SJSA1 (cell line): ENCODE measurements around the gene OSBPL10. TPM values are rescaled to one million over a fixed set of nuclear protein-coding genes. Genes with fewer than 3 reads are reported as not detected.

Experiments
- DNase-seq, 2 experiments: peaks; one replicate each; pipeline ENCODE4 v3.0.0-alpha.2; 2015 to 2020; ENCODE audit warnings: low spot score in 2 of 2, low read depth in 1 of 2
- H3K27ac ChIP-seq: fragments of 250-450 bp; sonication (Bioruptor Pico); 2 replicates; pipeline ENCODE4 v1.5.1; 2020; ENCODE audit warnings: mild to moderate bottlenecking, moderate library complexity
- H3K27me3 ChIP-seq: fragments of 250-450 bp; sonication (Bioruptor Pico); replicated peaks from 2 replicates; pipeline ENCODE4 v1.5.1; 2020; ENCODE audit warnings: mild to moderate bottlenecking, moderate library complexity
- H3K36me3 ChIP-seq: fragments of 250-450 bp; sonication (Bioruptor Pico); 2 replicates; pipeline ENCODE4 v1.5.1; 2020; ENCODE audit warnings: mild to moderate bottlenecking
- H3K4me1 ChIP-seq: fragments of 250-450 bp; sonication (Bioruptor Pico); replicated peaks from 2 replicates; pipeline ENCODE4 v1.6.1; 2021; ENCODE audit warnings: mild to moderate bottlenecking
- H3K4me3 ChIP-seq: fragments of 250-450 bp; sonication (Bioruptor Pico); 2 replicates; pipeline ENCODE4 v1.5.1; 2020; ENCODE audit warnings: mild to moderate bottlenecking
- H3K9me3 ChIP-seq: fragments of 250-450 bp; sonication (Bioruptor Pico); replicated peaks from 2 replicates; pipeline ENCODE4 v1.5.1; 2020; ENCODE audit warnings: mild to moderate bottlenecking
- total RNA-seq: library from RNA; depleted of rRNA; stranded (reverse); fragments of >200 nt; shearing (Covaris generic); gene quantifications from 2 replicates; pipeline ENCODE4 v1.2.3, GENCODE V29; 2014

The OSBPL10 gene
- total RNA-seq, 1 experiment from 2014 or later = 6.9 TPM

- Histone ChIP-seq H3K36me3 (no peaks in the 10 kb centered on the region), H3K9me3 (no peaks in the 10 kb centered on the region), H3K27ac (0 out of 2 replicates have a peak overlapping the region, but pooled peaks have one; percentile 33), H3K4me3 (no peak overlapping the region), H3K27me3 (no peaks in the 10 kb centered on the region), H3K4me1 (peaks cover 13% of the 10 kb centered on the region)
- DNase-seq = peak; percentile 36 to 65
Observed at GRCh38 chr3:31729573-31729972, 251.5 kb downstream of the OSBPL10 start.

- no peak overlapping the region for H3K27ac ChIP-seq
- DNase-seq = no peak
Observed at GRCh38 chr3:31729082-31729481, 252.0 kb downstream of the OSBPL10 start.

GRCh38 chr3:31728403-31728802 is 252.7 kb downstream of the OSBPL10 start:
- H3K9me3 ChIP-seq = no peaks in the 10 kb centered on the region
- H3K27ac ChIP-seq = no peak overlapping the region
- no peak overlapping the region for H3K4me3 ChIP-seq
- H3K27me3 ChIP-seq = no peaks in the 10 kb centered on the region
- DNase-seq = no peak
- no peaks in the 10 kb centered on the region for H3K36me3 ChIP-seq
- H3K4me1 ChIP-seq = peaks cover 13% of the 10 kb centered on the region

More at GRCh38 chr3:31729082-31729481, 252.0 kb downstream of the OSBPL10 start:
- Histone ChIP-seq H3K4me3 (no peak overlapping the region), H3K27me3 (no peaks in the 10 kb centered on the region), H3K9me3 (no peaks in the 10 kb centered on the region), H3K36me3 (no peaks in the 10 kb centered on the region), H3K4me1 (peaks cover 13% of the 10 kb centered on the region)

GRCh38 chr3:31725976-31726375 is 255.1 kb downstream of the OSBPL10 start:
- no peak for DNase-seq
- Histone ChIP-seq H3K27me3 (no peaks in the 10 kb centered on the region), H3K9me3 (no peaks in the 10 kb centered on the region), H3K27ac (no peak overlapping the region), H3K4me1 (peaks cover 13% of the 10 kb centered on the region), H3K36me3 (no peaks in the 10 kb centered on the region), H3K4me3 (no peak overlapping the region)

GRCh38 chr3:31725568-31725967 is 255.5 kb downstream of the OSBPL10 start:
- DNase-seq = no peak
- no peak overlapping the region for H3K27ac ChIP-seq
- H3K4me1 ChIP-seq = peaks cover 13% of the 10 kb centered on the region
- H3K36me3 ChIP-seq = no peaks in the 10 kb centered on the region
- H3K9me3 ChIP-seq = no peaks in the 10 kb centered on the region
- no peaks in the 10 kb centered on the region for H3K27me3 ChIP-seq
- H3K4me3 ChIP-seq = no peak overlapping the region

- H3K36me3 ChIP-seq = no peaks in the 10 kb centered on the region
- peaks cover 8% of the 10 kb centered on the region for H3K4me1 ChIP-seq
- H3K9me3 ChIP-seq = no peaks in the 10 kb centered on the region
- no peaks in the 10 kb centered on the region for H3K27me3 ChIP-seq
- no peak overlapping the region for H3K27ac ChIP-seq
- DNase-seq = no peak
- no peak overlapping the region for H3K4me3 ChIP-seq
Observed at GRCh38 chr3:31724651-31725050, 256.4 kb downstream of the OSBPL10 start.

GRCh38 chr3:31724116-31724515 is 256.9 kb downstream of the OSBPL10 start:
- no peak for DNase-seq
- Histone ChIP-seq H3K4me1 (peaks cover 2% of the 10 kb centered on the region), H3K27ac (no peak overlapping the region)

GRCh38 chr3:31723701-31724100 is 257.4 kb downstream of the OSBPL10 start:
- H3K36me3 ChIP-seq = no peaks in the 10 kb centered on the region
- H3K27ac ChIP-seq = no peak overlapping the region
- DNase-seq = no peak
- H3K4me3 ChIP-seq = no peak overlapping the region
- H3K4me1 ChIP-seq = no peaks in the 10 kb centered on the region
- no peaks in the 10 kb centered on the region for H3K9me3 ChIP-seq
- H3K27me3 ChIP-seq = no peaks in the 10 kb centered on the region

More at GRCh38 chr3:31724116-31724515, 256.9 kb downstream of the OSBPL10 start:
- Histone ChIP-seq H3K4me3 (no peak overlapping the region), H3K36me3 (no peaks in the 10 kb centered on the region), H3K9me3 (no peaks in the 10 kb centered on the region), H3K27me3 (no peaks in the 10 kb centered on the region)

- no peaks in the 10 kb centered on the region for H3K27me3 ChIP-seq
- H3K4me3 ChIP-seq = no peak overlapping the region
- no peak overlapping the region for H3K27ac ChIP-seq
- no peaks in the 10 kb centered on the region for H3K36me3 ChIP-seq
- H3K4me1 ChIP-seq = no peaks in the 10 kb centered on the region
- no peaks in the 10 kb centered on the region for H3K9me3 ChIP-seq
- DNase-seq = no peak
Observed at GRCh38 chr3:31721676-31722075, 259.4 kb downstream of the OSBPL10 start.

- H3K9me3 ChIP-seq = no peaks in the 10 kb centered on the region
- H3K27ac ChIP-seq = no peak overlapping the region
Observed at GRCh38 chr3:31714495-31715280, 266.4 kb downstream of the OSBPL10 start.

GRCh38 chr3:31713816-31714215 is 267.2 kb downstream of the OSBPL10 start:
- Histone ChIP-seq H3K36me3 (no peaks in the 10 kb centered on the region), H3K9me3 (no peaks in the 10 kb centered on the region), H3K27me3 (no peaks in the 10 kb centered on the region), H3K27ac (no peak overlapping the region), H3K4me3 (no peak overlapping the region), H3K4me1 (no peaks in the 10 kb centered on the region)
- no peak for DNase-seq

More at GRCh38 chr3:31714495-31715280, 266.4 kb downstream of the OSBPL10 start:
- no peak for DNase-seq
- Histone ChIP-seq H3K4me3 (no peak overlapping the region), H3K36me3 (no peaks in the 10 kb centered on the region), H3K27me3 (no peaks in the 10 kb centered on the region), H3K4me1 (no peaks in the 10 kb centered on the region)

- Histone ChIP-seq H3K27ac (no peak overlapping the region), H3K27me3 (no peaks in the 10 kb centered on the region), H3K4me1 (no peaks in the 10 kb centered on the region), H3K36me3 (no peaks in the 10 kb centered on the region), H3K4me3 (no peak overlapping the region), H3K9me3 (no peaks in the 10 kb centered on the region)
- no peak for DNase-seq
Observed at GRCh38 chr3:31710123-31710803, 270.8 kb downstream of the OSBPL10 start.

GRCh38 chr3:31709526-31709925 is 271.5 kb downstream of the OSBPL10 start:
- Histone ChIP-seq H3K4me3 (no peak overlapping the region), H3K36me3 (no peaks in the 10 kb centered on the region), H3K27ac (no peak overlapping the region), H3K4me1 (0 out of 2 replicates have a peak, but pooled peaks cover 6% of the 10 kb centered on the region), H3K9me3 (no peaks in the 10 kb centered on the region), H3K27me3 (no peaks in the 10 kb centered on the region)
- DNase-seq = no peak

- no peak overlapping the region for H3K27ac ChIP-seq
- no peak for DNase-seq
- no peaks in the 10 kb centered on the region for H3K36me3 ChIP-seq
- 0 out of 2 replicates have a peak, but pooled peaks cover 6% of the 10 kb centered on the region for H3K4me1 ChIP-seq
- H3K27me3 ChIP-seq = no peaks in the 10 kb centered on the region
- no peaks in the 10 kb centered on the region for H3K9me3 ChIP-seq
- H3K4me3 ChIP-seq = no peak overlapping the region
Observed at GRCh38 chr3:31709005-31709404, 272.1 kb downstream of the OSBPL10 start.
